HepG2 (cell line): ENCODE data around the gene KCTD1. TPM values are rescaled to one million over a fixed set of nuclear protein-coding genes. Genes with fewer than 3 reads are reported as not detected.

Experiments used
- ATAC-seq: fragments of 200-7000 bp; cut with Tn5 transposase; 3 replicates; pipeline ENCODE4 v1.9.1; 2020; ENCODE audit warnings: mild to moderate bottlenecking, moderate library complexity
- BruUV-seq: library from RNA; stranded (reverse); fragments of 400-500 nt; replicated peaks from 2 replicates; lab custom pipeline; 2021; lab: Mats Ljungman, UMichigan
- CTCF ChIA-PET: fragments of 300-600 bp; formaldehyde crosslinking; extraction: SDS; loops from one replicate; lab custom pipeline; 2021; ENCODE audit warnings: low total read pairs, inconsistent platforms, low intra/inter-chr PET ratio; lab: Yijun Ruan, JAX
- POLR2A ChIA-PET: fragments of 350-600 bp; sonication (Branson Sonifier 250); formaldehyde crosslinking; loops from one replicate; lab custom pipeline; 2020; ENCODE audit warnings: antibody characterized with exemption, inconsistent platforms; lab: Yijun Ruan, JAX
- DNase-seq: peaks from one replicate; pipeline ENCODE4 v3.0.0-alpha.2; 2015; ENCODE audit warnings: low spot score
- FAIRE-seq: peaks from 3 replicates; lab custom pipeline; 2011; peaks lifted over from hg19 to GRCh38; lab: Jason Lieb, UNC
- H2AFZ ChIP-seq: one replicate; pipeline ENCODE4 v1.6.1; 2011; ENCODE audit warnings: low read length, inconsistent platforms
- H3K27ac ChIP-seq: fragments of 300-600 bp; 3 replicates; pipeline ENCODE4 v1.8.0; 2011; ENCODE audit warnings: mixed run types, mild to moderate bottlenecking, mixed read lengths, low read length, inconsistent platforms; ENCODE audit not compliant: insufficient read depth; ENCODE audit errors: extremely low read length
- H3K27me3 ChIP-seq, 2 experiments: fragments of 200-600 bp in 1 of 2; 2 replicates in 1 of 2; 3 replicates in 1 of 2; pipeline versions ENCODE4 v1.6.0 to v1.8.0; 2011; ENCODE audit warnings: low read length in 2 of 2, mild to moderate bottlenecking in 2 of 2, moderate library complexity in 2 of 2, inconsistent platforms in 1 of 2; ENCODE audit not compliant: insufficient read depth in 2 of 2, control insufficient read depth in 1 of 2
- H3K36me3 ChIP-seq, 2 experiments: fragments of 200-600 bp in 1 of 2; replicated peaks in 1 of 2; 2 replicates in 1 of 2; 3 replicates in 1 of 2; pipeline versions ENCODE4 v1.5.1 to v1.8.0; 2011; ENCODE audit warnings: low read length in 2 of 2, inconsistent platforms in 1 of 2; ENCODE audit not compliant: insufficient read depth in 2 of 2, control insufficient read depth in 1 of 2
- H3K4me1 ChIP-seq: 2 replicates; pipeline ENCODE4 v1.5.1; 2012; ENCODE audit warnings: low read length, inconsistent platforms; ENCODE audit not compliant: insufficient read depth
- H3K4me2 ChIP-seq: 2 replicates; pipeline ENCODE4 v1.6.0; 2011; ENCODE audit warnings: low read depth, low read length, inconsistent platforms
- H3K4me3 ChIP-seq, 3 experiments: fragments of 200-600 bp in 1 of 3; sonication (generic), shearing (Covaris generic) in 1 of 3; replicated peaks in 1 of 3; 2 replicates each; pipeline ENCODE4 v1.5.1; 2011 to 2016; ENCODE audit warnings: low read length in 3 of 3, inconsistent platforms in 2 of 3, low read depth in 2 of 3, mild to moderate bottlenecking in 2 of 3, control low read depth in 1 of 3, mixed read lengths in 1 of 3; ENCODE audit not compliant: insufficient read depth in 1 of 3
- H3K79me2 ChIP-seq: one replicate; pipeline ENCODE4 v1.6.1; 2011; ENCODE audit warnings: low read length, inconsistent platforms; ENCODE audit not compliant: insufficient read depth
- H3K9ac ChIP-seq: 2 replicates; pipeline ENCODE4 v1.6.0; 2011; ENCODE audit warnings: mild to moderate bottlenecking, low read depth, low read length, inconsistent platforms; ENCODE audit not compliant: insufficient read depth
- H3K9me3 ChIP-seq: 2 replicates; pipeline ENCODE4 v1.5.1; 2012; ENCODE audit warnings: mild to moderate bottlenecking, low read length
- H4K20me1 ChIP-seq: 2 replicates; pipeline ENCODE4 v1.6.0; 2011; ENCODE audit warnings: inconsistent platforms, mild to moderate bottlenecking, low read length, moderate library complexity; ENCODE audit not compliant: insufficient read depth
- ELF1 ChIP-seq: sonication (generic); formaldehyde crosslinking; IDR thresholded peaks from 2 replicates; pipeline ENCODE4 v1.4.0; 2020; ENCODE audit warnings: missing genetic modification reagents
- ETV6 ChIP-seq: sonication (generic); formaldehyde crosslinking; conservative IDR thresholded peaks from 2 replicates; pipeline ENCODE4 v1.4.0; 2020; ENCODE audit warnings: missing genetic modification reagents
- ZNF432 ChIP-seq: sonication (generic); formaldehyde crosslinking; IDR thresholded peaks from 2 replicates; pipeline ENCODE4 v1.5.0; 2020; ENCODE audit warnings: missing genetic modification reagents, mild to moderate bottlenecking, borderline replicate concordance
- ZNF446 ChIP-seq: sonication (generic); formaldehyde crosslinking; IDR thresholded peaks from 2 replicates; pipeline ENCODE4 v1.5.0; 2020; ENCODE audit warnings: mild to moderate bottlenecking, missing genetic modification reagents
- ZNF503 ChIP-seq: sonication (generic); formaldehyde crosslinking; IDR thresholded peaks from 2 replicates; pipeline ENCODE4 v1.4.0; 2020; ENCODE audit warnings: missing genetic modification reagents
- ZNF530 ChIP-seq: sonication (generic); formaldehyde crosslinking; IDR thresholded peaks from 2 replicates; pipeline ENCODE4 v1.5.0; 2020; ENCODE audit warnings: low read depth, mild to moderate bottlenecking, missing genetic modification reagents
- ZNF639 ChIP-seq: conservative IDR thresholded peaks from 2 replicates; pipeline ENCODE4 v1.6.1; 2018; ENCODE audit warnings: missing genetic modification reagents
- ZNF720 ChIP-seq: sonication (generic); formaldehyde crosslinking; IDR thresholded peaks from 2 replicates; pipeline ENCODE4 v1.4.0; 2020; ENCODE audit warnings: missing genetic modification reagents
- WGBS: methylation state at CpG from one replicate; pipeline ENCODE4 v1.1.6; 2017; ENCODE audit warnings: low lambda C conversion rate; 5-methylcytosine and 5-hydroxymethylcytosine counted together
- in situ Hi-C: cut with HindIII; loops from 2 replicates; pipeline ENCODE4 v1.10.0; 2017; ENCODE audit warnings: low pct_unique_long_range_greater_than_20kb; ENCODE audit not compliant: extremely low pct_ligation_motif_present
- intact Hi-C: fragments of 100-400 bp; cut with micrococcal nuclease; formaldehyde crosslinking; loops from one replicate; pipeline ENCODE4 v1.10.0; 2022; ENCODE audit not compliant: unreplicated experiment
- polyA plus RNA-seq, 8 experiments: library from polyadenylated mRNA; depleted of rRNA in 3 of 8; stranded (reverse) in 7 of 8; unstranded in 1 of 8; fragments of >200 nt; fragmentation: Illumina TruSeq in 4 of 8; extraction: Trizol in 4 of 8; gene quantifications; 2 replicates each; pipeline versions ENCODE4 v1.2.1 to v1.2.3, GENCODE V29; 2011 to 2016; ENCODE audit warnings: low read depth in 4 of 8, missing spikeins in 1 of 8, mixed read lengths in 1 of 8; ENCODE audit not compliant: insufficient read depth in 1 of 8
- total RNA-seq, 5 experiments: library from RNA; depleted of rRNA; stranded (reverse); fragments of >200 nt; fragmentation: Illumina TruSeq; extraction: Trizol; gene quantifications; 2 replicates each; pipeline ENCODE4 v1.2.3, GENCODE V29; 2016; ENCODE audit warnings: low read depth in 1 of 5

The KCTD1 gene
- total and polyA plus RNA-seq, 2 of the 13 experiments (the other 11 are each of a cell fraction or from before 2014, with no cell fraction given): 2.7 to 6.8 TPM

- ATAC-seq (no peak), FAIRE-seq (no peak), DNase-seq (no peak)
- intact Hi-C loops: no loop called here
- in situ Hi-C loops: no loop called here
- Histone ChIP-seq H3K79me2 (no peaks in the 10 kb centered on the region), H3K4me2 (no peak overlapping the region), H3K9ac (no peak overlapping the region), H3K4me3 (no peak overlapping the region), H3K36me3 (no peaks in the 10 kb centered on the region), H3K27me3 (peaks cover 1 to 36% of the 10 kb centered on the region in 2 experiments; a peak in 3 of 5 replicates), H3K27ac (no peak overlapping the region), H3K9me3 (no peaks in the 10 kb centered on the region), H2AFZ (no peak overlapping the region), H4K20me1 (no peaks in the 10 kb centered on the region), H3K4me1 (no peaks in the 10 kb centered on the region)
- BruUV-seq: no TSS peak
- ChIA-PET POLR2A (interaction anchor here (1.1 kb wide), 1 partner anchor 8 kb away, joined by 4 read pairs; the partner anchor contains the start of gene KCTD1), CTCF (no interaction called here)
- 25% methylated on average over 3 of the region's 3 CpGs for WGBS
- TF ChIP-seq ELF1 (CRISPR knock-in tag): no peak
- TF ChIP-seq ZNF432 (CRISPR knock-in tag): no peak
- no peak for TF ChIP-seq ZNF503
- TF ChIP-seq ETV6: no peak
- TF ChIP-seq ZNF446 (CRISPR knock-in tag): no peak
- no peak for TF ChIP-seq ZNF639
- no peak for TF ChIP-seq ZNF530 (CRISPR knock-in tag)
- no peak for TF ChIP-seq ZNF720 (CRISPR knock-in tag)
Measured at GRCh38 chr18:26556573-26556972, 8.2 kb upstream of the KCTD1 start.
